H1 (cell line): Measurements from ENCODE around the gene SERINC5. TPM values are rescaled to one million over a fixed set of nuclear protein-coding genes. Genes with fewer than 3 reads are reported as not detected.
A peak's percentile ranks its signal among the peaks of the same experiment; 100 is the strongest.

Experiments used
- CTCF ChIA-PET: fragments of 300-600 bp; sonication (Branson Sonifier 250); formaldehyde crosslinking; loops from one replicate; lab custom pipeline; 2021; ENCODE audit not compliant: partially characterized antibody; lab: Charles Lee
- POLR2A ChIA-PET: fragments of 300-600 bp; sonication (Branson Sonifier 250); formaldehyde crosslinking; loops from one replicate; lab custom pipeline; 2021; ENCODE audit warnings: inconsistent platforms; ENCODE audit not compliant: partially characterized antibody; lab: Charles Lee
- DNase-seq, 2 experiments: peaks; one replicate each; pipeline versions ENCODE4 v3.0.0 to v3.0.0-alpha.2; 2010 to 2022; ENCODE audit warnings: low spot score in 2 of 2, low read depth in 1 of 2, mixed read lengths in 1 of 2
- FAIRE-seq: peaks from 2 replicates; lab custom pipeline; 2011; peaks lifted over from hg19 to GRCh38; lab: Jason Lieb, UNC
- H2AFZ ChIP-seq: 2 replicates; pipeline ENCODE4 v1.8.1; 2012; ENCODE audit warnings: low read length, inconsistent platforms
- H2AK5ac ChIP-seq: 2 replicates; pipeline ENCODE4 v1.6.1; 2013; ENCODE audit warnings: low read depth, low read length
- H2BK120ac ChIP-seq: replicated peaks from 2 replicates; pipeline ENCODE3; 2013; ENCODE audit warnings: low read depth, low read length, inconsistent platforms
- H2BK12ac ChIP-seq: 2 replicates; pipeline ENCODE4 v1.6.1; 2013; ENCODE audit warnings: low read depth, low read length
- H2BK15ac ChIP-seq: 2 replicates; pipeline ENCODE4 v1.6.1; 2013; ENCODE audit warnings: low read length
- H2BK20ac ChIP-seq: 2 replicates; pipeline ENCODE4 v1.6.1; 2013; ENCODE audit warnings: low read length
- H2BK5ac ChIP-seq: 2 replicates; pipeline ENCODE4 v1.6.1; 2013; ENCODE audit warnings: low read depth, low read length
- H3K14ac ChIP-seq: 2 replicates; pipeline ENCODE4 v1.6.1; 2013; ENCODE audit warnings: inconsistent platforms; ENCODE audit not compliant: insufficient read length
- H3K18ac ChIP-seq: 2 replicates; pipeline ENCODE4 v1.6.1; 2013; ENCODE audit warnings: low read length; ENCODE audit errors: extremely low read depth
- H3K23ac ChIP-seq: 2 replicates; pipeline ENCODE4 v1.6.1; 2013; ENCODE audit warnings: inconsistent platforms; ENCODE audit not compliant: insufficient read length
- H3K23me2 ChIP-seq: 2 replicates; pipeline ENCODE4 v1.6.1; 2013; ENCODE audit warnings: low read depth, low read length
- H3K27ac ChIP-seq: 2 replicates; pipeline ENCODE4 v1.6.1; 2011; ENCODE audit warnings: low read depth, low read length, inconsistent platforms
- H3K27me3 ChIP-seq, 4 experiments: replicated peaks in 1 of 4; 1 replicate in 1 of 4; 2 replicates in 3 of 4; pipeline versions ENCODE4 v1.6.1 to v1.8.1; 2011 to 2013; ENCODE audit warnings: low read length in 3 of 4, mild to moderate bottlenecking in 3 of 4, inconsistent platforms in 2 of 4, mixed read lengths in 2 of 4, moderate library complexity in 1 of 4; ENCODE audit not compliant: control insufficient read depth in 3 of 4, insufficient read depth in 3 of 4; ENCODE audit errors: extremely low read depth in 1 of 4
- H3K36me3 ChIP-seq, 4 experiments: 2 replicates each; pipeline versions ENCODE4 v1.6.1 to v1.8.1; 2011 to 2013; ENCODE audit warnings: mild to moderate bottlenecking in 4 of 4, low read length in 3 of 4, moderate library complexity in 2 of 4, control low read depth in 1 of 4, inconsistent platforms in 1 of 4; ENCODE audit not compliant: insufficient read depth in 4 of 4, control insufficient read depth in 2 of 4
- H3K4ac ChIP-seq: replicated peaks from 2 replicates; pipeline ENCODE3; 2013; ENCODE audit warnings: low read length, low read depth, mixed read lengths, inconsistent platforms; ENCODE audit not compliant: insufficient read length
- H3K4me1 ChIP-seq, 4 experiments: replicated peaks in 1 of 4; 1 replicate in 1 of 4; 2 replicates in 3 of 4; pipeline versions ENCODE4 v1.6.1 to v1.8.1; 2011 to 2013; ENCODE audit warnings: low read length in 3 of 4, inconsistent platforms in 2 of 4, mixed read lengths in 1 of 4; ENCODE audit not compliant: insufficient read depth in 4 of 4, control insufficient read depth in 3 of 4
- H3K4me2 ChIP-seq, 2 experiments: 2 replicates each; pipeline versions ENCODE4 v1.6.1 to v1.8.1; 2011 to 2013; ENCODE audit warnings: low read depth in 2 of 2, low read length in 2 of 2, control low read depth in 1 of 2, inconsistent platforms in 1 of 2, mild to moderate bottlenecking in 1 of 2; ENCODE audit not compliant: insufficient read depth in 1 of 2
- H3K4me3 ChIP-seq, 4 experiments: fragments of 200-600, 300-600 bp in 1 of 4; sonication (generic), shearing (Covaris generic), sonication (Bioruptor Twin) in 1 of 4; 2 replicates each; pipeline versions ENCODE4 v1.5.1 to v1.8.1; 2011 to 2016; ENCODE audit warnings: low read length in 4 of 4, low read depth in 3 of 4, control low read depth in 2 of 4, inconsistent platforms in 2 of 4, mild to moderate bottlenecking in 2 of 4, mixed read lengths in 1 of 4, moderate library complexity in 1 of 4; ENCODE audit not compliant: insufficient read depth in 2 of 4; ENCODE audit errors: extremely low read depth in 1 of 4
- H3K56ac ChIP-seq: replicated peaks from 2 replicates; pipeline ENCODE3; 2013; ENCODE audit warnings: low read depth, mild to moderate bottlenecking, mixed read lengths, low read length, inconsistent platforms; ENCODE audit not compliant: insufficient read length
- H3K79me1 ChIP-seq: 2 replicates; pipeline ENCODE4 v1.6.1; 2013; ENCODE audit warnings: low read depth, low read length, control low read depth
- H3K79me2 ChIP-seq, 2 experiments: 2 replicates each; pipeline versions ENCODE4 v1.6.1 to v1.8.1; 2012 to 2013; ENCODE audit warnings: low read length in 2 of 2, mild to moderate bottlenecking in 2 of 2, inconsistent platforms in 1 of 2; ENCODE audit not compliant: insufficient read depth in 2 of 2, control insufficient read depth in 1 of 2
- H3K9ac ChIP-seq, 4 experiments: replicated peaks in 1 of 4; 1 replicate in 1 of 4; 2 replicates in 3 of 4; pipeline versions ENCODE4 v1.6.1 to v1.8.1; 2011 to 2013; ENCODE audit warnings: low read depth in 3 of 4, low read length in 3 of 4, control low read depth in 2 of 4, mild to moderate bottlenecking in 2 of 4, moderate library complexity in 2 of 4, inconsistent platforms in 1 of 4; ENCODE audit errors: extremely low read depth in 1 of 4
- H3K9me3 ChIP-seq, 2 experiments: 2 replicates each; pipeline versions ENCODE4 v1.6.1 to v1.8.1; 2012 to 2013; ENCODE audit warnings: mild to moderate bottlenecking in 2 of 2, moderate library complexity in 2 of 2, control low read depth in 1 of 2, inconsistent platforms in 1 of 2, low read depth in 1 of 2, low read length in 1 of 2, mixed read lengths in 1 of 2; ENCODE audit not compliant: insufficient read depth in 2 of 2
- H4K20me1 ChIP-seq, 2 experiments: replicated peaks in 1 of 2; 2 replicates each; pipeline versions ENCODE3 to v1.8.1; 2011 to 2013; ENCODE audit warnings: inconsistent platforms in 2 of 2, low read length in 2 of 2, mild to moderate bottlenecking in 1 of 2; ENCODE audit not compliant: insufficient read depth in 2 of 2, control insufficient read depth in 1 of 2
- H4K5ac ChIP-seq: 2 replicates; pipeline ENCODE4 v1.6.1; 2013; ENCODE audit warnings: low read length, low read depth, mixed read lengths, inconsistent platforms; ENCODE audit not compliant: insufficient read length
- H4K8ac ChIP-seq: 2 replicates; pipeline ENCODE4 v1.8.0; 2013; ENCODE audit warnings: mild to moderate bottlenecking, moderate library complexity, low read length, inconsistent platforms; ENCODE audit not compliant: insufficient read depth; ENCODE audit errors: extremely low read depth
- H4K91ac ChIP-seq: replicated peaks from 2 replicates; pipeline ENCODE3; 2013; ENCODE audit warnings: low read length, mixed read lengths, inconsistent platforms; ENCODE audit not compliant: insufficient read length
- ASH2L ChIP-seq: fragments of 200-600, 300-600 bp; sonication (generic); IDR thresholded peaks from one replicate; pipeline ENCODE4 v1.7.1; 2017; ENCODE audit warnings: low read length
- KDM5A ChIP-seq: fragments of 200-600 bp; IDR thresholded peaks from 2 replicates; pipeline ENCODE4 v1.7.1; 2012; ENCODE audit warnings: mild to moderate bottlenecking, low read length, inconsistent platforms, mixed read lengths
- SP1 ChIP-seq: IDR thresholded peaks from 2 replicates; pipeline ENCODE4 v1.6.1; 2011; ENCODE audit warnings: low read depth, low read length
- SP4 ChIP-seq: IDR thresholded peaks from 2 replicates; pipeline ENCODE4 v1.6.1; 2012; ENCODE audit warnings: low read length, inconsistent platforms
- WGBS, 2 experiments: shearing (Covaris generic) in 1 of 2; methylation state at CpG; one replicate each; pipeline versions ENCODE4 v1.1.6 to v1.1.7; 2013 to 2015; ENCODE audit warnings: low lambda C conversion rate in 2 of 2, mixed read lengths in 2 of 2, inconsistent platforms in 1 of 2, low coverage in 1 of 2, missing lambda C conversion rate in 1 of 2; ENCODE audit not compliant: insufficient replicate concordance in 2 of 2, insufficient coverage in 1 of 2, insufficient read length in 1 of 2; ENCODE audit errors: extremely low coverage in 1 of 2, missing lambda C conversion rate in 1 of 2; 5-methylcytosine and 5-hydroxymethylcytosine counted together
- polyA plus RNA-seq, 7 experiments: library from polyadenylated mRNA; depleted of rRNA in 3 of 7; stranded (reverse) in 5 of 7; unstranded in 2 of 7; fragments of >200 nt in 5 of 7; fragments of 200-250 nt in 2 of 7; gene quantifications; 1 replicate in 5 of 7; 2 replicates in 1 of 7; 4 replicates in 1 of 7; pipeline versions ENCODE4 v1.2.1 to v1.2.3, GENCODE V29; 2011 to 2013; ENCODE audit warnings: missing spikeins in 2 of 7, mixed read lengths in 2 of 7
- total RNA-seq: library from RNA; stranded (reverse); fragmentation: NEBNext Ultra II Directional; extraction: Animal tissue kit (Norgen Biotek cat#: 25700); gene quantifications from 2 replicates; pipeline ENCODE4 v1.2.1, GENCODE V29; 2021
- TF ChIP-seq, protein P1 (sequence below): IDR thresholded peaks from 2 replicates; pipeline ENCODE4 v1.6.1; 2011; ENCODE audit warnings: low read length, improper control_type of control experiment

The SERINC5 gene
- total and polyA plus RNA-seq, 2 of the 8 experiments (the other 6 are each of a cell fraction or from before 2014, with no cell fraction given): 32.2 to 149 TPM

DNA sequence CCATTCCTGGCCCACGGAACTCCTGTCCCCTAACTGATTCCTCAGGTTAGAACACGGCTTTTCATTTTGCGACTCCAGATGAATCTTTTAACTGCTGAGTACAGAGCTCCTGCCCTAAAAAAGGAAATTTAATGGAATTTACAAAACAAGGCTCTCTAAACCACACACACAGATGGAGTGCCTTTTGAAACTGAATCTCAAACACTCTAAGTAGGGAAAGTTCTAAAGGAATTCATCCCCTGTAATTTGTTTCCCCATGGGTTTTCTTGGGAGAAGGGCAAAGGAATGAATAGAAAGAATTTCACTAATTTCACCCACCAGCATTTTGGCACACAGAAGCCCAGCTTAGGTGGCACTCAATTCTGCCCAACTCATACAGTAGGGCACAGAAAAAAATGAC lies 114.2 kb downstream of the SERINC5 start:
- peak overlapping the region; percentile 45 for H4K91ac ChIP-seq
- H3K14ac ChIP-seq: no peak overlapping the region
- H3K27me3 ChIP-seq: no peaks in the 10 kb centered on the region
- TF ChIP-seq KDM5A (no peak), SP1 (peak; percentile 20; the same call in 1 of the 2 replicates), SP4 (0 out of 2 replicates have a peak, but pooled peaks have one; percentile 41), ASH2L (peak; percentile 74)
- TF ChIP-seq, protein P1, sequence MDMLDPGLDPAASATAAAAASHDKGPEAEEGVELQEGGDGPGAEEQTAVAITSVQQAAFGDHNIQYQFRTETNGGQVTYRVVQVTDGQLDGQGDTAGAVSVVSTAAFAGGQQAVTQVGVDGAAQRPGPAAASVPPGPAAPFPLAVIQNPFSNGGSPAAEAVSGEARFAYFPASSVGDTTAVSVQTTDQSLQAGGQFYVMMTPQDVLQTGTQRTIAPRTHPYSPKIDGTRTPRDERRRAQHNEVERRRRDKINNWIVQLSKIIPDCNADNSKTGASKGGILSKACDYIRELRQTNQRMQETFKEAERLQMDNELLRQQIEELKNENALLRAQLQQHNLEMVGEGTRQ: no peak
- TF ChIP-seq, all 59 proteins: peak for 3
- peak overlapping the region; percentile 24 for H2BK120ac ChIP-seq
- H2BK5ac ChIP-seq: peak overlapping the region; percentile 93
- 0 out of 4 replicates have a peak, but pooled peaks cover 0 to 4% of the 10 kb centered on the region in 2 experiments for H3K79me2 ChIP-seq
- H2BK20ac ChIP-seq: peak overlapping the region; percentile 88
- H3K56ac ChIP-seq: no peak overlapping the region
- H2AFZ ChIP-seq: no peak overlapping the region
- H3K4me1 ChIP-seq: peaks cover 16 to 33% (median 26%) of the 10 kb centered on the region in 4 experiments
- H3K9ac ChIP-seq: peak overlapping the region in 3 of 4 experiments; percentile 29 to 58 (median 45); a peak in 6 of 7 replicates
- FAIRE-seq (peak; percentile 28), DNase-seq (no peak)
- ChIA-PET POLR2A (interaction anchor here (0.7 to 2.7 kb wide), 13 partner anchors 14 to 118 kb away, joined by 3 to 11 read pairs (median 6); partner anchors contain the start of gene SERINC5), CTCF (interaction anchor here (0.7 to 2.9 kb wide), 9 partner anchors 15 to 57 kb away, joined by 3 to 11 read pairs (median 4); no protein-coding TSS in a partner anchor)
- WGBS, 2 experiments: 6% methylated on average over 3 of the region's 3 CpGs; no CpG with 5 or more reads in 1 of the 2 experiments
- H2AK5ac ChIP-seq: peak overlapping the region; percentile 84; the same call in 1 of the 2 replicates
- no peak overlapping the region for H3K4ac ChIP-seq
- H3K23ac ChIP-seq: no peak overlapping the region
- H3K18ac ChIP-seq: peak overlapping the region; percentile 98; the same call in 1 of the 2 replicates
- H3K36me3 ChIP-seq: peaks cover 4 to 32% (median 11%) of the 10 kb centered on the region in 4 experiments; a peak in 5 of 8 replicates
- H3K27ac ChIP-seq: peak overlapping the region; percentile 85
- no peaks in the 10 kb centered on the region for H4K20me1 ChIP-seq
- peak overlapping the region; percentile 52 to 60 for H3K4me2 ChIP-seq
- no peak overlapping the region for H2BK15ac ChIP-seq
- no peaks in the 10 kb centered on the region for H3K23me2 ChIP-seq
- H4K5ac ChIP-seq: peak overlapping the region; percentile 76
- 0 out of 2 replicates have a peak overlapping the region, but pooled peaks have one; percentile 79 for H4K8ac ChIP-seq
- peak overlapping the region in 1 of 4 experiments; percentile 23; a peak in 2 of 8 replicates for H3K4me3 ChIP-seq
- no peaks in the 10 kb centered on the region for H3K79me1 ChIP-seq
- H3K9me3 ChIP-seq: no peaks in the 10 kb centered on the region
- H2BK12ac ChIP-seq: peak overlapping the region; percentile 98
